Neural crest cell (in vitro differentiated cells): Measurements from ENCODE around the gene FNDC3A. TPM values are rescaled to one million over a fixed set of nuclear protein-coding genes. Genes with fewer than 3 reads are reported as not detected.

ENCODE experiments used
- DNase-seq: peaks from one replicate; pipeline ENCODE4 v3.0.0; 2021; ENCODE audit warnings: low read depth, mixed read lengths, low spot score
- H3K27ac Mint-ChIP-seq: one replicate; pipeline ENCODE4 v1.8.0; 2021; ENCODE audit warnings: mild to moderate bottlenecking, mixed read lengths; ENCODE audit not compliant: unreplicated experiment
- H3K27me3 Mint-ChIP-seq: 2 replicates; pipeline ENCODE4 v1.8.0; 2021; ENCODE audit warnings: low read depth, mild to moderate bottlenecking, mixed read lengths
- H3K36me3 Mint-ChIP-seq: 2 replicates; pipeline ENCODE4 v1.8.0; 2021; ENCODE audit warnings: low read depth, mild to moderate bottlenecking, mixed read lengths
- H3K4me1 Mint-ChIP-seq: 2 replicates; pipeline ENCODE4 v1.8.0; 2021; ENCODE audit warnings: mixed read lengths
- H3K4me3 Mint-ChIP-seq: one replicate; pipeline ENCODE4 v1.8.0; 2021; ENCODE audit warnings: mild to moderate bottlenecking, mixed read lengths
- H3K9me3 Mint-ChIP-seq: 2 replicates; pipeline ENCODE4 v1.8.0; 2021; ENCODE audit warnings: mixed read lengths
- total RNA-seq: library from RNA; stranded (reverse); gene quantifications from 2 replicates; pipeline ENCODE4 v1.2.1, GENCODE V29; 2021
- TF ChIP-seq, protein P1 (sequence below): fragments of 200-600 bp; sonication (generic); conservative IDR thresholded peaks from 2 replicates; pipeline ENCODE4 v1.5.0; 2021; ENCODE audit warnings: antibody characterized with exemption, mild to moderate bottlenecking

Gene FNDC3A
- total RNA-seq, 1 donor from 2014 or later: 57.1 TPM

DNA sequence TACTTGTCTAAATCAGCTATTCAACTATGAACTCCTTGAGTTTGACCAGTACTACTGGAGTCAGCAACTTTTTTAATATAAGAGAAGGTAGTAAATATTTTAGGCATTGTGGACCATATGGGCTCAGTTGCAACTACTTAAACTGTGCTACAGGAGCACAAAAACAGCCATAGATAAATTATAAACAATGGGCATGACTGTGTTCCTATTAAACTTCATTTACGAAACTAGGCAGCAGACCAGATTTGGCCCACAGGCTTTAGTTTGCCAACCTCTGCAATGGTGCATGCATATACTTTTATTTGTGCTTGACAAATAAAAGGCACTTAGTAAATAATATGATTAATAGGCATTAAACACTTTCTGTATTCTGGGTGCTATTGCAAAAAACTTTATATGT, 7.6 kb downstream of the FNDC3A start:
- Mint-ChIP-seq H3K27me3 (no peaks in the 10 kb centered on the region), H3K4me3 (no peak overlapping the region), H3K27ac (no peak overlapping the region), H3K4me1 (peaks cover 13% of the 10 kb centered on the region), H3K36me3 (peaks cover 3% of the 10 kb centered on the region), H3K9me3 (no peaks in the 10 kb centered on the region)
- TF ChIP-seq, protein P1, sequence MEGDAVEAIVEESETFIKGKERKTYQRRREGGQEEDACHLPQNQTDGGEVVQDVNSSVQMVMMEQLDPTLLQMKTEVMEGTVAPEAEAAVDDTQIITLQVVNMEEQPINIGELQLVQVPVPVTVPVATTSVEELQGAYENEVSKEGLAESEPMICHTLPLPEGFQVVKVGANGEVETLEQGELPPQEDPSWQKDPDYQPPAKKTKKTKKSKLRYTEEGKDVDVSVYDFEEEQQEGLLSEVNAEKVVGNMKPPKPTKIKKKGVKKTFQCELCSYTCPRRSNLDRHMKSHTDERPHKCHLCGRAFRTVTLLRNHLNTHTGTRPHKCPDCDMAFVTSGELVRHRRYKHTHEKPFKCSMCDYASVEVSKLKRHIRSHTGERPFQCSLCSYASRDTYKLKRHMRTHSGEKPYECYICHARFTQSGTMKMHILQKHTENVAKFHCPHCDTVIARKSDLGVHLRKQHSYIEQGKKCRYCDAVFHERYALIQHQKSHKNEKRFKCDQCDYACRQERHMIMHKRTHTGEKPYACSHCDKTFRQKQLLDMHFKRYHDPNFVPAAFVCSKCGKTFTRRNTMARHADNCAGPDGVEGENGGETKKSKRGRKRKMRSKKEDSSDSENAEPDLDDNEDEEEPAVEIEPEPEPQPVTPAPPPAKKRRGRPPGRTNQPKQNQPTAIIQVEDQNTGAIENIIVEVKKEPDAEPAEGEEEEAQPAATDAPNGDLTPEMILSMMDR: no peak
- no peak for DNase-seq

DNA sequence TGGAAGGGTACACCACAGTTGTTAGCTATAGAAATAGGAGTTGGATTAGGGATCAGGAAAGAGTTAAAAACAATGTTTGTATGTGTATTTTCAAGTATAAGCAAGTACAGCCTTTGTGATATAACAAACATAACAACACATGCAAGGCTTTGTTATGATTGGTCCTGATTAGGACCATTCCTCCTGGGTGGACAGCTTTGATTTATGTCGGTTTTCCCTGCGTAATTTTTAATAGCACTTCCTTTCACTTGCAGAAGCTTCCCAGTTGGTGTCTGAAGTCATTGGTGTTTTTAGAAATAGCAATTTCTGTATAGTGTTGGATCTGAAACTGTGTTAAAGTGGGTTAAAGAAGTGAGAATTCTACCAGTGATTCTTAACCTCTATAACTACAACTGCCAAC, 10.0 kb downstream of the FNDC3A start:
- no peak for DNase-seq
- H3K9me3 Mint-ChIP-seq: peaks cover 4% of the 10 kb centered on the region
- no peak overlapping the region for H3K27ac Mint-ChIP-seq
- H3K36me3 Mint-ChIP-seq: peaks cover 11% of the 10 kb centered on the region
- TF ChIP-seq, protein P1: no peak
- H3K4me1 Mint-ChIP-seq: peaks cover 6% of the 10 kb centered on the region
- no peak overlapping the region for H3K4me3 Mint-ChIP-seq
- no peaks in the 10 kb centered on the region for H3K27me3 Mint-ChIP-seq

DNA sequence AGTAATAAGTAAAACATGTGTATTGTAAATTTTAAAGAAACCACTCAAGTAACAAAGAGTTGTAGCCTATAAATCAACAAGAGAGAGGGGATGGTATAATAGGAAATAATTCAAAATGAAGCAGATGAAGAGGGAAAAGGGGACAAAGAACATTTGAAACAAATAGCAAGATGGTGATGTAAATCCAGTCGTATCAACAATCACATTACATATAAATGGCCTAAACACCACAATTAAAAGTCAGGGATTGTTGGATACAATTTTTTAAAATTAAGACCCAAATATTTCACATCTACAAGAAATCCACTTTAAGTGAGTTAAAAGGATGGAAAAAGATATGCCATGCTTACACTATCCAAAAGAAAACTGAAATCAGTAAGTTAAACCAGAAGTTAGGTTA, 15.2 kb downstream of the FNDC3A start:
- Mint-ChIP-seq H3K4me1 (peaks cover 6% of the 10 kb centered on the region), H3K27ac (no peak overlapping the region), H3K9me3 (peaks cover 4% of the 10 kb centered on the region), H3K4me3 (no peak overlapping the region), H3K36me3 (peaks cover 19% of the 10 kb centered on the region), H3K27me3 (no peaks in the 10 kb centered on the region)
- TF ChIP-seq, protein P1: no peak
- no peak for DNase-seq

DNA sequence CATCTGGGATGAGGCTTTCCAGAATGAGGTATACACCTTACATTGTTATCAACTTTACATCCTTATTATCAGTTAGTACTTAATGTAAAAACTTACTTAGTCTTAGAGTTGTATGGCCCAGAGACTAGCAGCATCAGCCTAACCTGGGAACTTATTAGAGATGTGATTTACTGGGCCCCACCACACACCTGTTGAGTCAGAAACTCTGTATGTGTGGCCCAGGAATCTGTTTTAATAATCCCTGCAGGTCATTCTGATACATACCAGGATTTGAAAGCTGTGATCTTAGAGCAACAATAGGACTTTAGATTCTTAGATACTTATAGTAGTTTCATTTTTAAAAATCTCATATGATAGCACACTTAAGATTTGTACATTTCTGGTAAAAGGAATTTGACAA, 17.4 kb downstream of the FNDC3A start:
- peaks cover 7% of the 10 kb centered on the region for H3K9me3 Mint-ChIP-seq
- no peaks in the 10 kb centered on the region for H3K27me3 Mint-ChIP-seq
- no peak overlapping the region for H3K27ac Mint-ChIP-seq
- peaks cover under 1% of the 10 kb centered on the region for H3K4me1 Mint-ChIP-seq
- no peak overlapping the region for H3K4me3 Mint-ChIP-seq
- peaks cover 27% of the 10 kb centered on the region for H3K36me3 Mint-ChIP-seq
- DNase-seq: no peak
- TF ChIP-seq, protein P1: no peak

DNA sequence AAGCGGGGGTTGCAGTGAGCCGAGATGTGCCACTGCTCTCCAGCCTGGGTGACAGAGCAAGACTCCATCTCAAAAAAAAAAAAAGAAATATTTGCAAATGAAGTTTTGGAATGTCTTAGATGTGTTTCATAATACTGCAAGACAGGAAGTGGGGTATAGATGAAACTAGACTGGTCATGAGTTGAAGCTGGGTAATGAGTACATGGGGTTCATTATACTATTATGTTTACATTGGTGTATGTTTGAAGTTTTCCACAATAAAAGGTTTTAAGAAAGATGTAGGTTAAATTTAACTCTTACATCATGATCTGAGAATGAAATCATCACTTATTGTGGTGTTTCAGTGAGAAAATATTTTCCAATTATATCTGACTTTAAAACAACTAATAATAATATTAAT, 19.0 kb downstream of the FNDC3A start:
- no peaks in the 10 kb centered on the region for H3K27me3 Mint-ChIP-seq
- no peak overlapping the region for H3K4me3 Mint-ChIP-seq
- H3K36me3 Mint-ChIP-seq: peaks cover 35% of the 10 kb centered on the region
- DNase-seq: no peak
- peaks cover 13% of the 10 kb centered on the region for H3K9me3 Mint-ChIP-seq
- no peaks in the 10 kb centered on the region for H3K4me1 Mint-ChIP-seq
- no peak overlapping the region for H3K27ac Mint-ChIP-seq
- TF ChIP-seq, protein P1: no peak
